OCI-LY7 (cell line): ENCODE results near the gene MAPK4. TPM values are rescaled to one million over a fixed set of nuclear protein-coding genes. Genes with fewer than 3 reads are reported as not detected.

Experiments used
- BruUV-seq: library from RNA; stranded (reverse); fragments of 400-500 nt; replicated peaks from 2 replicates; lab custom pipeline; 2021; lab: Mats Ljungman, UMichigan
- CTCF ChIA-PET: fragments of 300-600 bp; sonication (Branson Sonifier 250); formaldehyde crosslinking; loops from one replicate; lab custom pipeline; 2022; ENCODE audit warnings: antibody characterized with exemption; ENCODE audit not compliant: unreplicated experiment; lab: Charles Lee
- POLR2A ChIA-PET: fragments of 300-600 bp; sonication (Branson Sonifier 250); formaldehyde crosslinking; loops from one replicate; lab custom pipeline; 2022; ENCODE audit warnings: antibody characterized with exemption; lab: Charles Lee
- DNase-seq: peaks from one replicate; pipeline ENCODE4 v3.0.0-alpha.2; 2015; ENCODE audit warnings: low spot score
- H2AFZ ChIP-seq: fragments of 200-600 bp; sonication (generic), shearing (Covaris generic); 2 replicates; pipeline ENCODE4 v1.6.1; 2014; ENCODE audit warnings: mild to moderate bottlenecking, antibody characterized with exemption, low read length, moderate library complexity
- H3K27ac ChIP-seq: fragments of 200-600 bp; sonication (generic); 2 replicates; pipeline ENCODE4 v1.5.1; 2014; ENCODE audit warnings: mixed run types, low read depth, mild to moderate bottlenecking, moderate library complexity, low read length, inconsistent platforms; ENCODE audit not compliant: poor library complexity, severe bottlenecking
- H3K36me3 ChIP-seq: fragments of 200-600 bp; sonication (generic); 2 replicates; pipeline ENCODE4 v1.6.1; 2014; ENCODE audit warnings: mild to moderate bottlenecking, antibody characterized with exemption, low read length, moderate library complexity, mixed read lengths; ENCODE audit not compliant: insufficient read depth
- H3K4me1 ChIP-seq: fragments of 200-600 bp; sonication (generic); 2 replicates; pipeline ENCODE4 v1.5.1; 2014; ENCODE audit warnings: mild to moderate bottlenecking, low read length; ENCODE audit not compliant: insufficient read depth, poor library complexity, severe bottlenecking
- H3K4me2 ChIP-seq: fragments of 200-600 bp; sonication (generic); 2 replicates; pipeline ENCODE4 v1.6.1; 2014; ENCODE audit warnings: mild to moderate bottlenecking, low read length
- H3K4me3 ChIP-seq: fragments of 200-600 bp; sonication (generic); 2 replicates; pipeline ENCODE4 v1.5.1; 2014; ENCODE audit warnings: mild to moderate bottlenecking, low read depth, low read length; ENCODE audit not compliant: poor library complexity, severe bottlenecking
- H3K79me2 ChIP-seq: fragments of 200-600 bp; sonication (generic); 2 replicates; pipeline ENCODE4 v1.6.1; 2016; ENCODE audit warnings: low read depth, mild to moderate bottlenecking, low read length, moderate library complexity, mixed read lengths; ENCODE audit not compliant: insufficient read depth
- H3K9me2 ChIP-seq: fragments of 200-600 bp; sonication (generic); 2 replicates; pipeline ENCODE4 v1.6.1; 2016; ENCODE audit warnings: mild to moderate bottlenecking, low read length, mixed read lengths; ENCODE audit not compliant: insufficient read depth
- H3K9me3 ChIP-seq: fragments of 200-600 bp; sonication (generic); 2 replicates; pipeline ENCODE4 v1.6.1; 2014; ENCODE audit warnings: mild to moderate bottlenecking, mixed run types, low read length, mixed read lengths
- H4K20me1 ChIP-seq: fragments of 200-600 bp; sonication (generic); 2 replicates; pipeline ENCODE4 v1.6.1; 2014; ENCODE audit warnings: mild to moderate bottlenecking, antibody characterized with exemption, low read length, moderate library complexity, mixed read lengths; ENCODE audit not compliant: insufficient read depth
- EZH2phosphoT487 ChIP-seq: fragments of 200-600 bp; sonication (generic); IDR thresholded peaks from 2 replicates; pipeline ENCODE4 v1.6.1; 2018; ENCODE audit warnings: low read depth, borderline replicate concordance, mild to moderate bottlenecking, mixed run types, antibody characterized with exemption, low read length, moderate library complexity, mixed read lengths
- intact Hi-C: fragments of 100-400 bp; cut with micrococcal nuclease; formaldehyde crosslinking; loops from one replicate; pipeline ENCODE4 v1.10.0; 2022; ENCODE audit not compliant: unreplicated experiment
- total RNA-seq, 2 experiments: library from RNA; depleted of rRNA in 1 of 2; stranded (reverse); fragments of >200 nt in 1 of 2; shearing (Covaris generic) in 1 of 2; gene quantifications; 2 replicates each; pipeline ENCODE4 v1.2.3, GENCODE V29; 2014 to 2022
- TF ChIP-seq, protein P1 (sequence below): fragments of 200-600 bp; sonication (generic); conservative IDR thresholded peaks from 2 replicates; pipeline ENCODE4 v1.5.1; 2014; ENCODE audit warnings: mild to moderate bottlenecking, antibody characterized with exemption, low read length, moderate library complexity, mixed read lengths

MAPK4 gene
- total RNA-seq, 2 experiments from 2014 or later: not detected

- no peak overlapping the region for H3K27ac ChIP-seq
- CTCF ChIA-PET: no interaction called here
- H3K9me3 ChIP-seq: no peaks in the 10 kb centered on the region
- H3K9me2 ChIP-seq: no peaks in the 10 kb centered on the region
- no peak overlapping the region for H3K4me3 ChIP-seq
- intact Hi-C loops: no loop called here
- BruUV-seq: no TSS peak
- POLR2A ChIA-PET: no interaction called here
- no peaks in the 10 kb centered on the region for H3K79me2 ChIP-seq
- H3K4me1 ChIP-seq: no peaks in the 10 kb centered on the region
- H4K20me1 ChIP-seq: no peaks in the 10 kb centered on the region
- no peak overlapping the region for H2AFZ ChIP-seq
- TF ChIP-seq, protein P1, sequence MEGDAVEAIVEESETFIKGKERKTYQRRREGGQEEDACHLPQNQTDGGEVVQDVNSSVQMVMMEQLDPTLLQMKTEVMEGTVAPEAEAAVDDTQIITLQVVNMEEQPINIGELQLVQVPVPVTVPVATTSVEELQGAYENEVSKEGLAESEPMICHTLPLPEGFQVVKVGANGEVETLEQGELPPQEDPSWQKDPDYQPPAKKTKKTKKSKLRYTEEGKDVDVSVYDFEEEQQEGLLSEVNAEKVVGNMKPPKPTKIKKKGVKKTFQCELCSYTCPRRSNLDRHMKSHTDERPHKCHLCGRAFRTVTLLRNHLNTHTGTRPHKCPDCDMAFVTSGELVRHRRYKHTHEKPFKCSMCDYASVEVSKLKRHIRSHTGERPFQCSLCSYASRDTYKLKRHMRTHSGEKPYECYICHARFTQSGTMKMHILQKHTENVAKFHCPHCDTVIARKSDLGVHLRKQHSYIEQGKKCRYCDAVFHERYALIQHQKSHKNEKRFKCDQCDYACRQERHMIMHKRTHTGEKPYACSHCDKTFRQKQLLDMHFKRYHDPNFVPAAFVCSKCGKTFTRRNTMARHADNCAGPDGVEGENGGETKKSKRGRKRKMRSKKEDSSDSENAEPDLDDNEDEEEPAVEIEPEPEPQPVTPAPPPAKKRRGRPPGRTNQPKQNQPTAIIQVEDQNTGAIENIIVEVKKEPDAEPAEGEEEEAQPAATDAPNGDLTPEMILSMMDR: no peak
- no peak for TF ChIP-seq EZH2phosphoT487
- H3K4me2 ChIP-seq: no peak overlapping the region
- peak; percentile 1 for DNase-seq
- no peaks in the 10 kb centered on the region for H3K36me3 ChIP-seq
Observed at GRCh38 chr18:50696436-50696835, 136.5 kb downstream of the MAPK4 start.

GRCh38 chr18:50696929-50697328, 137.0 kb downstream of the MAPK4 start:
- POLR2A ChIA-PET: no interaction called here
- no peaks in the 10 kb centered on the region for H3K79me2 ChIP-seq
- H3K9me2 ChIP-seq: no peaks in the 10 kb centered on the region
- H3K4me2 ChIP-seq: no peak overlapping the region
- no peaks in the 10 kb centered on the region for H3K4me1 ChIP-seq
- no peaks in the 10 kb centered on the region for H4K20me1 ChIP-seq
- no peaks in the 10 kb centered on the region for H3K36me3 ChIP-seq
- DNase-seq: no peak
- CTCF ChIA-PET: no interaction called here
- TF ChIP-seq, protein P1: no peak
- no peak for TF ChIP-seq EZH2phosphoT487
- no TSS peak for BruUV-seq
- H2AFZ ChIP-seq: no peak overlapping the region
- intact Hi-C loops: no loop called here
- no peaks in the 10 kb centered on the region for H3K9me3 ChIP-seq
- H3K27ac ChIP-seq: no peak overlapping the region
- H3K4me3 ChIP-seq: no peak overlapping the region

GRCh38 chr18:50697509-50697908, 137.6 kb downstream of the MAPK4 start:
- no peaks in the 10 kb centered on the region for H3K4me1 ChIP-seq
- intact Hi-C loops: no loop called here
- H3K4me3 ChIP-seq: no peak overlapping the region
- no peaks in the 10 kb centered on the region for H3K9me3 ChIP-seq
- no peak overlapping the region for H3K4me2 ChIP-seq
- BruUV-seq: no TSS peak
- no peak overlapping the region for H2AFZ ChIP-seq
- ChIA-PET CTCF (no interaction called here), POLR2A (no interaction called here)
- no peak overlapping the region for H3K27ac ChIP-seq
- DNase-seq: no peak
- no peaks in the 10 kb centered on the region for H3K9me2 ChIP-seq
- no peaks in the 10 kb centered on the region for H4K20me1 ChIP-seq
- TF ChIP-seq, protein P1: no peak
- H3K36me3 ChIP-seq: no peaks in the 10 kb centered on the region
- no peaks in the 10 kb centered on the region for H3K79me2 ChIP-seq
